GM19035 (cell line): ENCODE results near the gene SMPDL3A.

Source experiments
- ATAC-seq: cut with Tn5 transposase; IDR thresholded peaks from one replicate; pipeline ENCODE4 v1.9.1; 2021; ENCODE audit not compliant: unreplicated experiment

SMPDL3A gene

DNA sequence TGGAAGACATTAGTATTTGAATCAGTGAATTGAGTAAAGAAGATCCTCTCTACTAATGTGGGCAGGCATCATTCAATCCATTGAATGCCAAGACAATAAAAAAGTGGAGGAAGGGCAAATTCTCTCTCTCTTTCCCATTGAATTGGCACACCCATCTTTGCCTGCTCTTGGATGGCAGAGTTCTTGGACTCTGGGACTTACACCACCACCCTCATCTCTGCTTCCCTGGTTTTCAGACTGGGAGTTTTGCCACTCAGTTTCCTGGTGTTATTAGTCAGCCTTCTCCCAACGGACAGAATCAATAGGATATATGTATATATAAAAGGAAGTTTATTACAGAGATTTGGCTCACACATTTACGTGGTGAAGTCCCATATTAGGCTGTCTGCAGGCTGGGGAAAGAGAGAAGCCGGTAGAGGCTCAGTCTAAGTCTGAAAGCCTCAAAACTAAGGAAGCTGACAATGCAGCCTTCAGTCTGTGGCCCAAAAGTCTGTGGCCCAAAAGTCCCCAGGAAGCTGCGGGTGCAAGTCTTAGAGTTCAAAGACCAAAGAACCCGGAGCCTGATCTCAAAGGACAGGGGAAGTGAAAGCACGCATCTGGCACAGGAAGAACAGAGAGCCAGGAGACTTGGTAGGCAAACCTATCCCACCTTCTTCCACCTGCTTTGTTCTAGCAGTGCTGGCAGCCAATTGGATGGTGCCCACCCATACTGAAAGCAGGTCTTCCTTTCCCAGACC is 64.4 kb downstream of the SMPDL3A start:
- peak; percentile 79 for ATAC-seq
